ENCODE data around the gene ECHDC3.

- no peak for TF ChIP-seq EZH2phosphoT487 (IDR thresholded peaks at IDR 0.05; ENCODE audit: insufficient read depth, low read depth)
- no peak for TF ChIP-seq EZH2 (IDR thresholded peaks at IDR 0.05; ENCODE audit: insufficient read depth, poor library complexity, severe bottlenecking)
Measured at GRCh38 chr10:11715815-11716494, 26.2 kb upstream of the ECHDC3 start.
